ENCODE measurements around the gene RASA4.
"Not testable (repeated sequence)": the region's sequence is repeated elsewhere in the genome, so short reads cannot be mapped to it uniquely, and the experiment has no call there.

RASA4 gene

GRCh38 chr7:102604431-102605145 lies 12.0 kb downstream of the RASA4 start:
- not testable (repeated sequence) for ATAC-seq

GRCh38 chr7:102602317-102602716 lies 14.2 kb downstream of the RASA4 start:
- not testable (repeated sequence) for ATAC-seq

- not testable (repeated sequence) for ATAC-seq
Observed at GRCh38 chr7:102599699-102600098, 16.9 kb downstream of the RASA4 start.

GRCh38 chr7:102596036-102596435 lies 20.5 kb downstream of the RASA4 start:
- ATAC-seq, result not testable (repeated sequence)

GRCh38 chr7:102593637-102594334 lies 22.8 kb downstream of the RASA4 start:
- ATAC-seq, result peak; percentile 71 to 77

- ATAC-seq, result peak; percentile 46 to 60
Observed at GRCh38 chr7:102592477-102593019, 24.0 kb downstream of the RASA4 start.

- ATAC-seq, result peak; percentile 45 to 50
Observed at GRCh38 chr7:102589857-102590256, 26.7 kb downstream of the RASA4 start.

- not testable (repeated sequence) for ATAC-seq
Observed at GRCh38 chr7:102583495-102583894, 33.1 kb downstream of the RASA4 start.

- not testable (repeated sequence) for ATAC-seq
Observed at GRCh38 chr7:102581722-102582121, 34.8 kb downstream of the RASA4 start.

GRCh38 chr7:102578486-102578885 lies 38.1 kb downstream of the RASA4 start:
- ATAC-seq, result not testable (repeated sequence)

- not testable (repeated sequence) for ATAC-seq
Observed at GRCh38 chr7:102577315-102578240, 39.0 kb downstream of the RASA4 start.

- peak; percentile 26 to 31 for ATAC-seq
Observed at GRCh38 chr7:102576363-102576762, 40.2 kb downstream of the RASA4 start.

GRCh38 chr7:102574607-102575006 lies 41.9 kb downstream of the RASA4 start:
- ATAC-seq, result not testable (repeated sequence)

GRCh38 chr7:102572261-102573239 lies 44.0 kb downstream of the RASA4 start, which contains the start of gene POLR2J3:
Gene POLR2J3 (minus strand): TSS chr7:102572583. CDS start chr7:102572521, 62 bp downstream.
- ATAC-seq, result peak; percentile 92 to 93

- ATAC-seq, result not testable (repeated sequence)
Observed at GRCh38 chr7:102568620-102569019, 47.9 kb downstream of the RASA4 start.

- ATAC-seq, result not testable (repeated sequence)
Observed at GRCh38 chr7:102550808-102551422, 65.6 kb downstream of the RASA4 start, which contains the start of gene SPDYE2. Gene SPDYE2 (plus strand): TSS chr7:102551226. CDS start chr7:102553256, 2,030 bp downstream.

- peak; percentile 28 to 32 for ATAC-seq
Observed at GRCh38 chr7:102546353-102546752, 70.2 kb downstream of the RASA4 start.

- not testable (repeated sequence) for ATAC-seq
Observed at GRCh38 chr7:102545288-102545687, 71.3 kb downstream of the RASA4 start.

- ATAC-seq, result not testable (repeated sequence)
Observed at GRCh38 chr7:102544372-102544771, 72.2 kb downstream of the RASA4 start.

GRCh38 chr7:102543596-102543995 lies 73.0 kb downstream of the RASA4 start, which contains the start of gene UPK3BL2:
Gene UPK3BL2 (minus strand): TSS chr7:102543696. CDS start chr7:102543636, 60 bp downstream.
- not testable (repeated sequence) for ATAC-seq

Measured in activated CD4-positive, CD25-positive, alpha-beta regulatory T cell treated with anti-CD3 and anti-CD28 coated beads, Interleukin-2, amount 50 U/mL, for 24 hours (primary cell).